Ovary (tissue), 3 donors: ENCODE measurements around the gene PLCL1.

Experiments used
- CTCF ChIP-seq, 3 donors: fragments of 450-650 bp in 2 of 3; fragments of 200-600 bp in 1 of 3; IDR thresholded peaks; one replicate each; pipeline versions ENCODE4 v1.5.1 to v1.8.0; 2016 to 2022; ENCODE audit warnings: antibody characterized with exemption in 3 of 3, mild to moderate bottlenecking in 1 of 3
- EP300 ChIP-seq: sonication (generic); formaldehyde crosslinking; IDR thresholded peaks from one replicate; pipeline ENCODE4 v1.6.1; 2017; ENCODE audit warnings: antibody characterized with exemption
- POLR2A ChIP-seq: fragments of 450-650 bp; IDR thresholded peaks from one replicate; pipeline ENCODE4 v1.6.1; 2017; ENCODE audit warnings: antibody characterized with exemption, mild to moderate bottlenecking, moderate library complexity
- donor health status: DM: no; HTN: no; CAD: no.

GRCh38 chr2:198054299-198054698, 249.9 kb downstream of the PLCL1 start:
- TF ChIP-seq POLR2A (no peak), CTCF (IDR thresholded peaks at IDR 0.05) (no peak), EP300 (no peak)
